DMS 273 (cell line): Measurements from ENCODE around the gene HOXD10.
A peak's percentile ranks its signal among the peaks of the same experiment; 100 is the strongest.

Experiments used
- DNase-seq: peaks from one replicate; lab custom pipeline; 2025; ENCODE audit not compliant: unreplicated experiment; lab: John Stamatoyannopoulos, UW

HOXD10 gene

GRCh38 chr2:176094349-176094748, 22.2 kb upstream of the HOXD10 start:
- DNase-seq = peak; percentile 44

DNA sequence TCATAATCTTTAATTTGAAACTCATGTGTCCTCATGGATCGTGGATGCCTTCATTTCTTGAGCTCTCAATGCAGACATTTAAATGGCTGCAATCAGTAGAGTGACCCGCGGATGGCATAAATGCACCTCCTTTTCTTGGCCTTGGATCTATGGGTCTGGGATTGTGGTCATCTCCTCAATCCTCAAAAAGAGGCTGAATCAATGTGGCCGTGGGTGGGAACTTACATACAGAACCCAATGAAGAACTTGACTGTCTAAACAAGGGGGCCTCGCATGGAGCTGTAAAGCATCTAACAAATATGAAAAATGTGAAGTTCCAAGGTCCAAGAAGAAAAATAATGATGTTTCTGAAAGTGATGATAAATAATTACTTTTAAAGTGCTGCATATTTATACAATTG, 21.2 kb upstream of the HOXD10 start:
- no peak for DNase-seq

DNA sequence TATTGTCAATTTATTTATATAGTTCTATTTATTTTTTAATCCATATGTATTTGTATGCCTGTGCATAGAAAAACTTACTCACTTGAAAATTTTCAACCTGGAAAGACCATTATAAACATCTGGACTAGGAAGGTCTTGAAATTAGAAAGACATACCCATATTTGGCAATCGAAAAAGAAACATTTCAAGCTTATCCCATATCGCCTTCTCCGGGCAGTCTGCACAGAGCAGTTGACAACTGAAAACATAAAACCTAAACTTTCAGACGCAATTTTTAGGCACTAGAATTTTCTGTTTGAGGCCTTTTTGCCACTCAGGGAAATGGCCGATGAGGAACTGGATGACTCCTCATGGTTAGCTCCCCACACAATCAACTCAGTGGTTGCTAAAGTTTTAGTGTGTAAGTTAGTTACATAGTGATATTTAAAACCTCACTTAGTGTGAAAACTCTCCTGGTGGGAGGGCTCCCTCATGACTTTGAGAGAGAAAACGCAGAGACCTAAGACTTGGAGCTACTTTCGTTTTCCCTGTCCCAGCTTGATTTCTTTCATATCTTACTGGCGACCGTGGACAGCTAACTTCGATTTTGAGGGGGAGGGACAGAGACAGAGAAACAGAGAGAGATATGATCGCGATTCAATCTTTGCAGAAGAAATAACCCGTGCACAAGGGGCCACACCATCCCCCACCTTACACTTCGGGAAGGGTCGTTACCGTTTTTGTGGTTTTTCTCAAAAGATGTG, 20.2 kb upstream of the HOXD10 start:
- no peak for DNase-seq

- peak; percentile 95 for DNase-seq
These were observed 19.4 kb upstream of the HOXD10 start for GRCh38 chr2:176096986-176097819.

- no peak for DNase-seq
These were observed 18.7 kb upstream of the HOXD10 start for GRCh38 chr2:176097820-176098365.

- DNase-seq = peak; percentile 43
These were observed 18.0 kb upstream of the HOXD10 start for GRCh38 chr2:176098366-176099158.

DNA sequence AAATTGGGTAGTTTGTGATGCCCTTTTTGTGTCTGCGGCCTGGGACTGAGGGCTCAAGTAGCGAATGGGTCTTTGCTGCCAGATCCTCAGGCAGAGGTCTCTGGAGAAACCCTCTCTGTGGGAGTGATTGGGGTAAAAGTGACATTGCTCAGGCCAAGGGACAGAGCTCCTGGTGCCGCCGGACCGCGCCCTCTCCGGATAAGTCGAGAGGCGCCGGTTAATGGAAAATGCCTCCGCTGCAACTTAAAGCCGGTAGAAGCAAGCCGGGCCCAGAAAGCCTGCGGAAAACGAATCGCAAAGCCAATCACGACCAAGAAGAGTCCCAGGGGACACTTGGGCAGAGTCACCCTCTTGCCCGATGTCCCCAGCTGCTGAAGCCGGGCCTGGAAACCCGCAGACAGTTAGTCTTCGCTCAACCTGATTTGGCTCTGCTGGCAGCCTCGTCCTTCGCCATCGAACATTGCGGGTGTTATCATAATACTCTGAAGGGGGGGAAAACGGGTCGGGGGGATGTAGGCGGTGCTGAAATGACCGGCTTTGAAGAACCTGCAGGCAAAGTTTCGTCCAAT, 17.3 kb upstream of the HOXD10 start:
- no peak for DNase-seq

DNA sequence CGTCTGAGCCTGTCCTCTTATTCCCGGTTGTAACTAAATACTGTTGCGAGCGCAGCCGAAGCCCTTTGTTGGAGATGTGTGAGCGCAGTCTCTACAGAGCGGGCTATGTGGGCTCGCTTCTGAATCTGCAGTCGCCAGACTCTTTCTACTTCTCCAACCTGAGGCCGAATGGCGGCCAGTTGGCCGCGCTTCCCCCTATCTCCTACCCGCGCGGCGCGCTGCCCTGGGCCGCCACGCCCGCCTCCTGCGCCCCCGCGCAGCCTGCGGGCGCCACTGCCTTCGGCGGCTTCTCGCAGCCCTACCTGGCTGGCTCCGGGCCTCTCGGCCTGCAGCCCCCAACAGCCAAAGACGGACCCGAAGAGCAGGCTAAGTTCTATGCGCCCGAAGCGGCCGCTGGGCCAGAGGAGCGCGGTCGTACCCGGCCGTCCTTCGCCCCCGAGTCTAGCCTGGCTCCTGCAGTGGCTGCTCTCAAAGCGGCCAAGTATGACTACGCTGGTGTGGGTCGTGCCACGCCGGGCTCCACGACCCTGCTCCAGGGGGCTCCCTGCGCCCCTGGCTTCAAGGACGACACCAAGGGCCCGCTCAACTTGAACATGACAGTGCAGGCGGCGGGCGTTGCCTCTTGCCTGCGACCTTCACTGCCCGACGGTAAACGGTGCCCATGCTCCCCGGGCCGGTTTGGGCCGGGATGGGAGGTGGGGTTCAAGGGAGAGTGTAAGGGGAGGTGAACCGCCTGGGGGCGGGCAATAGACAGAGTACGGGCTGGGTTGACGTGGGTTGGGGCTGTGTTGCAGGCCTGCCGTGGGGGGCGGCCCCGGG, 16.6 kb upstream of the HOXD10 start, which contains the start of gene HOXD12:
TSS of gene HOXD12 (plus strand) at position 68 of the 819 bp plus-strand sequence. CDS start at position 75, 7 bp downstream.
- no peak for DNase-seq

GRCh38 chr2:176100547-176101140, 15.9 kb upstream of the HOXD10 start:
- DNase-seq = no peak

DNA sequence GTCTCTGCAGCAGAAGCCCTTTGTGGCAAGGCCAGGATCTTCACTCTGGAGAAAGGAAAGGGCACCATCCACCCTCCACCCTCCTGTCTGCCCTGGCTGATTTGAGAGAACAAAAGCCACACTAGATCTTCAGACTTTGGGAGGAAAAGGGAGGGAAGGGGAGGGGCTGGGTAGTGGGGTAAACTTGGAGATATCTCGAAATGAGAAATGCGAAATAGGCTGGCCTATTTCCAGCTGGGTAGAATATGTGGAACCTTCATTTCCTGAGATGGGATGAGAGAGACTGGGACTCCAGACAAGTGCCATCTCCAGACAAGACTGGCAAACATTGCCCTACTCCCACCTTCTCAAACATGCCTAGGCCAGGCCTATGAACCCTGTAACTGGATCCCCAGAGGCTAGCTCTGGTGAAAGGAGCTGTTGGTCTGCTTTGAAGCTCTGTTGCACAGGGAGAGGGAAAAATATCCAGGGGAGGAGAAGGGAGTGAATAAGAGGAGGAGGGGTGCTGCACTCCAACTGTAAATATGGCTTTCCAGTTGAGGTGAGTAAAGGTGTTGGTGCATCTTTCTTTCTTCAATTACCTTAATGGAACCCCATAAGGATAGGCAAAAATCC, 15.3 kb upstream of the HOXD10 start:
- no peak for DNase-seq

DNA sequence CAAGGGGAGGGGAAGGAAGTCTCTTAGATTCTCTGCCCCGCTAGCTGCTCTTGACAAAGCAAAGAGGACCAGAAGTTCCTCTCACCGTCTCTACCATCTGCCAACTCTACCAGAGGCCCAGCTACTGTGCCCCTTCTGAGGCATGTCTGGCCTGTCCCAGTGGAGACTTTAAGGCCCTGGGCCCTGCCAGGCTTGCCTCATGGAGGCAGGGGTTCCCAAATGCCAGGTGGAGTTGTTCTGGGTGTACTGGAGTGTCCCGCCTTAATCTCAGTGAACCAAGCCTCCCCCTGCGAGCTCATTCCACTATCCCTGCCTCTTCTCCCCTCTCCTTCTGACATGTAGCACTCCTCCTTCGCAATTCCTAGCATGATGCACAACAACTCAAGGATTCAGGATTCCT, 14.7 kb upstream of the HOXD10 start:
- DNase-seq = no peak

DNA sequence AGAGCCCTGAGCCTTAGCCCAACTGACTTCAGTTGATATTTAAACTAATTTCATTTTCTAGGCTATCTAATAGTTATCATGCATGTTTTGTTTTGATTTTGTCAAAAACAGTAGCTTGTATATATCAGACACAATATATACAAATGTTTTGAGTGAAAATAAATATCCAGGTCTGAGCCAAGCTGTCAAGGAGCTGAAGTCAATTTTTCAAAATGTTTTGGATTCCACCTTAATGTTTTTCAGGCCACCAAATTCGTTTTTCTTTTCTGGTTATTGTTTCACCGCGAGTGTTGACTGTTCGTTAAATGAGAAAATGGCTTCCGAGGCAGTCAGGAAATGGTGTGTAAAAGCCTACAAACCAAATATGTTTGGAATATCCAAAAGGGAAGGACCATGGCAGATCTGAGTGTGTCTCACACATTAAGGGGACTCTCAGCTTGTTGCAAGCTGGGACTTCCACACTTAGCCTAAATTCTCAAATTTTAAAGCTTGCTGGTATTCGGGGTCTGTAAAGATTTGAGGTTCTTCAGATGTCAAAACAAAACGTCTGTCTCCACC, 14.2 kb upstream of the HOXD10 start:
- DNase-seq = no peak

DNA sequence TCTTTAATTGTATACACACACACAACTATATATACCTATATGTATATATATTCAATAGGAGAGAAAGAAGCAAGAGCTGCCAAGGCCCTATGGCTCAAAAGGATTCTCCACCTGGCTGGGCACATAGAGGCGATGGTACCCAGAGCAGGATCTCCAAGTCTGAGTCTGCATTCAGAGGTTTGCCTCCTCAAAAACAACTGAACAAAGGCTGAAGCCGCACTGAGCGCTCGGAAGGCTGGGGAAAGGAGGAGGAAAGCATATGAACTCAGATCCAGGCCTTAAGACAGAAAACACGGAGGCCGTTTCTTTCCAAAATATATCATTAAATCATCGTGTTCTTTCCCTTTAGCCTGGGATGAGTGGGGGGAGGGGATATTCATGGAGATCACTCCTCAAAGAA, 13.4 kb upstream of the HOXD10 start:
- no peak for DNase-seq

- no peak for DNase-seq
These were observed 12.7 kb upstream of the HOXD10 start for GRCh38 chr2:176103742-176104315.

DNA sequence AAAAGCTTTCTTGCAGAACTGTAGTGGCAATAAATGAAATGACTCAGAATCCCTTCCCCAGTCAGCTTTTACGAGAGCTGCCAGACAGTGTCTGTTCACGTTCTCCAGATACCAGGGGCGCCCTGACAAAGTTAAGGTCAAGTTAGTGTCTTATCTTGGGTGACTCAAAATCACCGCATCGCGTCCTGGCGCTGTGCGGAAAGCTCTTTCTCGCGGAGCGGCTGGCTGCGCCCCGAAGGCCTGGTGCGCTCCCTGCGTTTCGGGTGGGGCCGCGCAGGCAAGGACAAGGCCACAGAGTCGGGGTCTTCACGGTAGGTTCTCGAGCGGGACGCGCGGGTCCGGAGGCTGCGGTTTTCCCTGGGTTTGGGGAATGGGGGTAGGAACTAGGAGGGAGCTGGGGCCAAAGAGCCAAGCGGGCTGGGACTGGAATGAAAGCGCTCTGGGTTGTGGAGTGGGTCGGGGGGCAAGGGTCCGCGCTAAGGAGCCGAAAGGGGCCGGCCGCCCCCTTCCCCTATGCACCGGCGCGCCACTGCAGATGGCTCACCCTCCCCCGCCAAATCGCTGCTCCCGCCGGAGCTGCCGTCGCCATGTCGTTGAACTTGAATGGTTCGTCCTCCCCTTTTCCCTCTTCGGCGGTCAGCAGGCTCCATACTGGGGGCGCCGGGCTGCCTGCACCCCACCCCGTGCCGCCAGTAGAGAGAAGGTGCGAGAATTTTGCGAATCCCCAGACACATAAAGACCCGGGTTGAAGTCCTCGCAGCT, 12.1 kb upstream of the HOXD10 start:
- no peak for DNase-seq

- DNase-seq = no peak
These were observed 11.4 kb upstream of the HOXD10 start for GRCh38 chr2:176105078-176105729.
